NCI-H2107 treated with DMSO at 0.1 percent for 48 hours (cell line): ENCODE results near the gene HDAC11.
"Not testable (repeated sequence)": the region's sequence is repeated elsewhere in the genome, so short reads cannot be mapped to it uniquely, and the experiment has no call there.

ENCODE experiments used
- DNase-seq: peaks from one replicate; lab custom pipeline; 2025; ENCODE audit not compliant: unreplicated experiment; lab: John Stamatoyannopoulos, UW

HDAC11 gene

DNA sequence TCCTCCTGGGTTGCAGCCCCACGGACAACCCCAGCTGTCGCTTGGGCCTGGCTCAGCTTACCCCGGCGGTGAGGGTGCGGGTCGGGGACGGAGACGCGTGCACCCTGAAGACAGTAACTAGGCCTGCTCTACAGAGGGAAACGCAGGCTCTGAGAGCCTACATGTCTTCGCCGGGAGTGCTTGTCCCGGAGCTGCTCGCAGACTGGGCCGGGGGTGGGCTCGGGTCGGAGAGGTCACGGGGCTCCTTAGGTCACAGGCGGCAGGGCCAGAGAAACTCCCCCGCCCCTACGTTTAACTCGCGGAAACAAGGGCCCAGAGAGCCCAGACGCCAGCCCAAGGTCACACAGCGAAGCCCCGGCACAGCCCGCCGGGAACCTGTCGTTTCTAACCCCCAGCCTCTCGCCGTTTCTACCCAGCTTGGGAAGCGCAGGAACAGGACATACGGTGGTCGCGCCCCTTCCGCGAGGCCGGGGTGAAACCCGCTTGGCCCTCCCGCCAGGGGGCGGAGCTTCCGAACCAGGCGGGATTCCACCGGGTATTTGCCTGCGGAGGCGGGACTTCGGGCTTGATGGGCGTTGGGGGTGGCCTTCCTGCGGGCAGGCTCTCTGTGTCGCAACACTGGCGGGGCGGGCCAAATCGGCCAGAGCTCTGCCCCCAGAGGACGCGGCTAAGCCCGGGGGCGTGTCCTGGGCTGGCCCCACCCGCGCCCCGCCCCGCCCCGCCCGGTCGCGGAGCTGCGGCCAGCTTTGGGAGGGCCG, at the start of gene HDAC11:
Gene HDAC11 (plus strand): TSS at position 725 of the 758 bp plus-strand sequence. CDS start 42 bp downstream, outside the sequence.
- DNase-seq: peak; percentile 55

GRCh38 chr3:13430411-13430875, 49.7 kb upstream of the HDAC11 start:
- DNase-seq: not testable (repeated sequence)

DNA sequence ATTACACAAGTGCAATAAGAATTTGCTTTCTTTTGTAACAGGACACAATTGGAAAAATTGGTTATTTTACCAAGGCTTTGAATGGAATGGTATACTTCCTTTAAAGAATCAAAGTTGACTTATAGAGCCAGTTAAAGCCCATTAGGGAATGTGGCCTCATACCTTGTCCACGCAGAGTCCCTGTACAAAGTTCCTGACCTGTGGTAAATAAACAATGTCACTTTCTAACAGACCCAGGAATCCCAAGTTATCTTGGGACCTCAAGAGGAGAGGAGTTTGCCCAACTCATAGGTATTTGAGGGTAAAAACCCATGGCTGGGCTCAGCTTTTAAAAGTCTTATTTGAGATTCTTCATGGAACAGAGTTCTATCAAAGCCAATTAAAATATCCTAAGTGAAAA, 48.0 kb upstream of the HDAC11 start:
- DNase-seq: no peak

GRCh38 chr3:13433912-13434311, 46.2 kb upstream of the HDAC11 start:
- DNase-seq: no peak

DNA sequence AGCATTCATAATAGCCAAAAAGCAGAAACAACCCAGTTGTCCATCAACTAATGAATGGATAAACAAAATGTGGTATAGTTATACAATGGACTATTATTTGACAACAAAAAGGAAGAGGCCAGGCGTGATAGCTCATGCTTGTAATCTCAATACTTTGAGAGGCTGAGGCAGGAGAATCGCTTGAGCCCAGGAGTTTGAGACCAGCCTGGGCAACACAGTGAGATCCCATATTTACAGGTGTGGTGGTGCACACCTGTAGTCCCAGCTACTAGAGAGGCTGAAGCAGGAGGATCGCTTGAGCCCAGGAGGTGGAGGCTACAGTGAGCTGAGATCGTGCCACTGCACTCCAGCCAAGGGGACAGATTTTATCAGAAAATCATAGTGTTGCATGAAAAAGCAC, 43.9 kb upstream of the HDAC11 start:
- not testable (repeated sequence) for DNase-seq

DNA sequence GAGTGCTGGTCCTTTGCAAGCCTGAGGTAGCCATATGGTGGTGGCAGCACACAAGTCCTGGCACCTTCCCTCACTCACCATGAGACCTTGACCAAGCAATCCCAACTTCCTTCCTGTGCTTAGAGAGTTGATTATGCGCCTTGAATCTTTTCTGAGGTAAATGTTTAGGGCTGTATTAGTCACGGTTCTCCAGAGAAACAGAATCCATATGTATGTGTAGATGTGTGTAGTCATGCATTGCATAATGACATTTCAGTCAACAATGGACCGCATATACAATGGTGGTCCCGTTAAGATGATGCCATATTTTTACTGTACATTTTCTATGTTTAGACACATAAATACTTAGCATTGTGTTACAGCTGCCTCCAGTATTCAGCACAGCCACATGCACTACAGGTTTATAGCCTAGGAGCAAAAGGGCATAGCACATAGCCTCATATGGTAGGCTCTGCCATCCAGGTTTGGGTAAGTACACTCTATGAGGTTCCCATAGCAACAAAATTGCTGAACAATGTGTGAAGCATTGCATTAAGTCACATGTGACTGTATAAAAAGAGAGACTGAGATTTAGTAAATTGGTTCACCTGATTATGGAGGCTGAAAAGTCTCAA, 39.8 kb upstream of the HDAC11 start:
- DNase-seq: no peak

DNA sequence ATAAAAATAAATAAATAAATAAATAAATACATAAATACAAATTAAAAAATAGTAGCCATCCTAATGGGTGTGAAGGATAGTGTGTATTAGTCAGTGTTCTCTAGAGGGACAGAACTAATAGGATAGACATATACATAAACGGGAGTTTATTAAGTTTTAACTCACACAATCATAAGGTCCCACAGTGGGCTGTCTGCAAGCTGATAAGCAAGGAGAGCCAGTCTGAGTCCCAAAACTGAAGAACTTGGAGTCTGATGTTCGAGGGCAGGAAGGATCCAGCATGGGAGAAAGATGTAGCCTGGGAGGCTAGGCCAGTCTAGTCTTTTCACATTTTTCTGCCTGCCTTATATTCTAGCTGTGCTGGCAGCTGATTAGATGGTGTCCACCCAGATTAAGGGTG, 37.2 kb upstream of the HDAC11 start:
- not testable (repeated sequence) for DNase-seq

DNA sequence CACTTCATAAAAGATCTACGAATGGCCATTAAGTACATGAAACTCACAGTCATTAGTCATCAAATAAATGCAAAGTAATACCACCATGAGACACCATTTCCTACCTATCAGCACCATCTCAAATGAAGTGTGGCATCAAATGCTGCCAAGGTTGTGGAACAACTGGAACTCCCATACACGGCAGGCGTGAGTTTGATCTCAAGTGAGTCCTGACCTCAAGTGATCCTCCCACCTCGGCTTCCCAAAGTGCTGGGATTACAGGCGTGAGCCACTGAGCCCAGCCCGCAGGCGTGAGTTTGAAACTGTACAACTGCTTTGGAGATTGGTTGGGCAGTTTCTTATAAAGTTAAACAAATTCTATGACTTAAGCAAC, 28.8 kb upstream of the HDAC11 start:
- DNase-seq: no peak

DNA sequence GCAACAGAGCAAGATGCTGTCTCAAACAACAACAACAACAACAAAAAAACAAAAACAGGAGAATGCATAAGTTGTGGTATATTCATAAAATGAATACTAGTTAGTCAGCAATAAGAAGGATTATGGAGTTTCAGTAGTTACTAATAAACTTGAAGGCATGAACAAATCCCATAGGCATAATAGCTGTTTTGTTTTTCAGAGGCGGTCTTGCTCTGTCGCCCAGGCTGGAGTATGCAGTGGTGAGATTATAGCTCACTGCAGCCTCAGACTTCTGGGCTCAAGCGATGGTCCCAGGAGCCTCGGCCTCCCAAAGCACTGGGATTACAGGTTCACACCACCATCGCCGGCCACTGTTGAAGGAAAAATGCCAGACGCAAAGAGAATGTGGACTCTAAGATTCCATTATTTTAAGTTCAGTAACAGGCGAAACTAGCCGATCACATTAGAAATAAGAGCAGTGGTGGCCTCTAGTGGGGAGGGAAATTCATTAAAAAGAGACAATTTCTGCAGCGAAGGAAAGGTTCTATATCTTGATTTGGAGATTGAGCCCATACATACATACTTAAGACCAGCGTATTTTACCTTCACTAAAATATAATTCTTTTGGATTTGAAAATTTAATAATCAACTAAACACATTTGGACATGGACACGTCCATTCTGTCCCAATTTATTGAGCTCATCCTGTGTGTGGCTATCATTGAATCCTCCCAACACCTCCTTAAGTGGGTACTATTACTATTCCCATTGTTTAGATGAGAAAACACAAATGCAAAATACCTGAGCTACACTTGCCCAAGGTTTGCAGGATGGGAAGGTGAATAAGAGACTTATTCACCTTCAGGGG, 27.4 kb upstream of the HDAC11 start:
- peak; percentile 40 for DNase-seq

DNA sequence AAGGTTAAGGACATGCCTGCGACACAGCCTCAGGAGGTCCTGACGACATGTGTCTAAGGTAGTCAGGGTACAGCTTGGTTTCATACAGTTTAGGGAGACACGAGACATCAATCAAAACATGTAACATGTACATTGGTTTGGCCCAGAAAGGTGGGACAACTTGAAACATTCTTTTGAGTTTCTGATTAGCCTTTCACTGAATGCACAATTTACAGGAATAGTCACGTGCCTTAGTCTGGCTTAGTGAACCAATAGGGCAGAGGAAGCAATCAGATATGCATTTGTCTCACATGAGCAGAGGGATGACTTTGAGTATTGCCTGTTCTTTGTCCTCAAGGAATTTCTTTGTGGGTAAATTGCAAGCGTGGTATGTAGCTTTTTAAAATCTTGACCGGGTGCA, 24.5 kb upstream of the HDAC11 start:
- no peak for DNase-seq

- no peak for DNase-seq
Observed at GRCh38 chr3:13457593-13457992, 22.5 kb upstream of the HDAC11 start.

GRCh38 chr3:13459605-13460340, 20.3 kb upstream of the HDAC11 start:
- no peak for DNase-seq

DNA sequence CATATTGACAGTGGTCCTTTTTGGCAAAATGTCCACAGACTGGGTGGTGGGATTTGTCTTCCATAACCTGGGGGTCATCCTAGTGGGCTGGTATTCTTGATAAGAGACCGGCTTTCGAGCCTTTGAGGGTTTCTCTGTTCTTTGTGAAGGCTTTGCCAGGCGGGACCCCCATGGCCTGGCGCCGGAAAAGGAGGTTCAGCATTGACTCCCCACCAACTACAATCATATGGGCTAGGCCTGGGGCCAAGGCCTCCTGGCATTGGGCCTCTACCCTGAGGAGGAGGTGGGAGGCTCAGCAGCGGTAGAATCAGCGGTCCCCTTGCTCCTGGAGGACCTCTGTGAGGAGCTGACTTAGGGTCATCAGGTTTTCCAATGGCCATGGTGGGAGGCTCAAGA, 19.8 kb upstream of the HDAC11 start:
- DNase-seq: no peak

DNA sequence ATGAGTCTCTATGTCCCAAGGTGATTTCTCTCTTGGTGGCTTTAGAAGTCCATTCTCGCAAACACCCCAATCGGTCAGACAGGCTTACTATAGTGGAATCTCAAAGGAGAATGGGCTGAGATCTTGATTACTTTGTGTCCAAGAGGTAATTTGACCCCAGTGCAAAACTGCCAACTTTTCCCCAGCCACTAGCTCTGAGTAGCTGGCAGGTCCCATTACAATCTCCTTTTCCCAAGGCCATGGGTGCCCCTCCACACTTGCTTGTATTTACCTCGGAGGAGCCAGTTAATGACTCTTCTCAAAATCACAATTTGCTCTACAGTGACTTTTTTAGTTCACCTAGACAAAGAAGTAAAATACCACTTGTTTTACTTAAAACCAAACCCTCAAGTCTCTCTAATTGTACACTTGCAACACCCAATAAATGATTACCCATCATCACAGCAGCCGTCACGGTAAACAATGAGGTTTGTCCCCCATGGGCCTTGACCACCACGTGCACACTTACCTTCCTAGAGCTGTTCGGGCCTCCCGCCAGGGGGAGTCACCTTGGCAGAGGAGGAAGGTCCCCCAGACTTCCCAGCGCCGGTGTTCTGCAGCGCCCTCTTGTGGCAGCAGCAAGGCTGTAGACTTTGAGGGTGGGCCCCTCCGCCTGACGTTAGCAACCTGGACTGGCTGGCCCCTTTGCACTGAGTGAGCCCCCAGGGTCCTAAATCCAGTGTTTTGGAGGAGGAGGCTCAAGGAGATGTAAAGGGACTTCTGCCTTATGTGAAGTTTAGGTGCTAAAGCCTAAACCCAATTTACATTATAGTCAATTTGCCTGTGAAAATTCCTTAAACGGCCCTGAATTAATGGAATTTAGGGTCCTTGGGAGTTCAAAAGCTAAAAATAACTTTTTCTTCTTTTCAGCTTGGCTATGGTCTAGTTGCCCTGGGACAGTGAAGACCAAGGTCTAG, 18.7 kb upstream of the HDAC11 start:
- DNase-seq: no peak

DNA sequence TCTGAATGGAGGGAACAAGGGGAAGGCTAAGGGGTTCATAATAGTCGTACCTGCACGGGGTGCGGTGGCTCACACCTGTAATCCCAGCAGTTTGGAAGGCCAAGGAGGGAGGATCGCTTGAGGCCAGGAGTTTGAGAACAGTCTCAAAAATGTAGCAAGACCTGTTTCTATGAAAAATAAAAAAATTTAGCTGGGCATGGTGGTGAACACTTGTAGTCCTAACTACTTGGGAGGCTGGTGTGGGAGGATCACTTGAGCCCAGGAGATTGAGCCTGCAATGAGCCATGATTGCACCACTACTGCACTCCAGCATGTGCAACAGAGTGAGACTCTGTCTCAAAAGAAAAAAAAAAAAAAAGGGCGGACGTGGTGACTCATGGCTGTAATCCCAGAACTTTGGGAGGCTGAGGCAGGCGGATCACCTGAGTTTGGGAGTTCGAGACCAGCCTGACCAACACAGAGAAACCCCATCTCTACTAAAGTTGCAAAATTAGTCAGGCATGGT, 17.9 kb upstream of the HDAC11 start:
- no peak for DNase-seq

- no peak for DNase-seq
Observed at GRCh38 chr3:13462822-13463221, 17.3 kb upstream of the HDAC11 start.

GRCh38 chr3:13463618-13464400, 16.3 kb upstream of the HDAC11 start:
- DNase-seq: no peak

DNA sequence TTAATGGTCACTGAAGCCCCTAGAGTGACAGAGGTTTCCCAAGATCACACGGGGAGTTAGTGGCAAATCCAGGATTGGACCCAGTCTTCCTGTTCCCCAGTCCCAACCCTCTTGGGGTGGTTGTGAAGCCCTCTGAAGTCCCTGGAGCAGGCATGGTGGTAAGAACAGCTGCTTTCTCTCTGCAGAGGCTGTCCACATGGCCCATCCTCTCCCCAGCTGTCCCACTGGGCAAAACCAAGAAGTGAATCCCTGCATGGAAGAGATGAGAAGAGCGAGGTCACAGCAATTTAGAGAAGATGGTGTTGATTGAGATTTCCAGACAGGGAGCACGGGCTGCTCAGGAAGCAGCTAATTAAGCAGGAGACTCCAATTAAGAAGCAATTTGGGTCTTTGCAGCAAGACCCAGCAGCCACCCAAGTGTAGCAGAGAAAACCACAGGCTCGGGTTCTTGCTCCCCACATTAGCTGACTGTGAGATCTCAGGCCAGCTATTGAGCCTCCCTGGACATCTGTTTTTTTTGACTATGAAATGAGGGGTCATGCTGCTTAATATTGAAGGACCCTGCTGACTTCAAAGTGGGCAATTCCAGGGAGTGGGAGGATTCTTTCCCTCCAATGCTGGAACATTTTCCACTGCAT, 14.8 kb upstream of the HDAC11 start:
- DNase-seq: no peak
